Lung (tissue), 12 donors: Measurements from ENCODE around the gene MINAR1. TPM values are rescaled to one million over a fixed set of nuclear protein-coding genes. Genes with fewer than 3 reads are reported as not detected.

Experiments
- ATAC-seq: fragments of 200-7000 bp; cut with Tn5 transposase; one replicate; pipeline ENCODE4 v1.9.1; 2020; ENCODE audit warnings: moderate number of reproducible peaks; ENCODE audit not compliant: insufficient read depth, low FRiP score
- DNase-seq, 3 donors: peaks; one replicate each; pipeline ENCODE4 v3.0.0-alpha.2; 2013 to 2017
- H3K27ac ChIP-seq, 2 donors: one replicate each; pipeline ENCODE4 v1.5.1; 2013; ENCODE audit warnings: mild to moderate bottlenecking in 2 of 2, moderate library complexity in 2 of 2, control low read depth in 1 of 2, inconsistent platforms in 1 of 2, low read depth in 1 of 2, low read length in 1 of 2
- H3K27me3 ChIP-seq, 3 donors: one replicate each; pipeline ENCODE4 v1.5.1; 2013; ENCODE audit warnings: low read length in 2 of 3; ENCODE audit not compliant: control insufficient read depth in 3 of 3, insufficient read depth in 3 of 3
- H3K36me3 ChIP-seq, 4 donors: one replicate each; pipeline ENCODE4 v1.5.1; 2013; ENCODE audit warnings: low read length in 4 of 4, mild to moderate bottlenecking in 1 of 4, moderate library complexity in 1 of 4; ENCODE audit not compliant: control insufficient read depth in 4 of 4, insufficient read depth in 4 of 4
- H3K4me1 ChIP-seq, 5 donors: one replicate each; pipeline ENCODE4 v1.5.1; 2013; ENCODE audit warnings: low read length in 5 of 5, mild to moderate bottlenecking in 2 of 5, moderate library complexity in 1 of 5; ENCODE audit not compliant: control insufficient read depth in 5 of 5, insufficient read depth in 5 of 5
- H3K4me3 ChIP-seq: one replicate; pipeline ENCODE4 v1.5.1; 2013; ENCODE audit warnings: mild to moderate bottlenecking, control low read depth, moderate library complexity
- H3K9ac ChIP-seq, 2 donors: one replicate each; pipeline ENCODE4 v1.5.1; 2013; ENCODE audit warnings: low read length in 2 of 2, control low read depth in 1 of 2; ENCODE audit not compliant: insufficient read depth in 1 of 2
- H3K9me3 ChIP-seq, 4 donors: one replicate each; pipeline ENCODE4 v1.5.1; 2013; ENCODE audit warnings: low read length in 3 of 4, mild to moderate bottlenecking in 1 of 4, moderate library complexity in 1 of 4; ENCODE audit not compliant: control insufficient read depth in 4 of 4, insufficient read depth in 3 of 4
- CTCF ChIP-seq: IDR thresholded peaks from 2 replicates; pipeline ENCODE4 v1.5.1; 2012; ENCODE audit warnings: mild to moderate bottlenecking; ENCODE audit errors: control extremely low read depth, extremely low read depth
- whole genome bisulfite sequencing, 2 donors: extraction: QIAGEN DNeasy Blood & Tissue Kit; methylation state at CpG; one replicate each; pipeline ENCODE4 v1.1.7; 2013; 5-methylcytosine and 5-hydroxymethylcytosine counted together
- polyA plus RNA-seq, 2 donors: library from polyadenylated mRNA; stranded (reverse); fragments of 200-250 nt; gene quantifications; one replicate each; pipeline ENCODE4 v1.2.1, GENCODE V29; 2013
- total RNA-seq, 2 donors: library from RNA; depleted of rRNA in 1 of 2; stranded (reverse); fragments of >200 nt in 1 of 2; gene quantifications; one replicate each; pipeline ENCODE4 v1.2.1, GENCODE V29; 2014 to 2021
- donor health status: control.
- donor health status: control.
- donor health status: Bipolar disorder and iron deficiency.
- donor health status: healthy.
- donor health status: DM: yes; HTN: yes; CAD: no.

The MINAR1 gene
- total and polyA plus RNA-seq, 4 donors: 0.10 to 0.37 (median 0.25) TPM

- no peak overlapping the region for H3K27ac ChIP-seq
- 76 to 89% methylated on average over 2 of the region's 2 CpGs for WGBS, 2 donors
- ATAC-seq: no peak
Observed at GRCh38 chr15:79479616-79480015, 47.5 kb downstream of the MINAR1 start.

GRCh38 chr15:79481793-79482192 is 49.7 kb downstream of the MINAR1 start:
- no peak overlapping the region for H3K27ac ChIP-seq
- TF ChIP-seq CTCF: no peak
- no peaks in the 10 kb centered on the region for H3K27me3 ChIP-seq
- no peak for DNase-seq
- peaks cover 0 to 4% (median 0%) of the 10 kb centered on the region in 4 donors for H3K9me3 ChIP-seq
- no peaks in the 10 kb centered on the region for H3K36me3 ChIP-seq
- no peak overlapping the region for H3K9ac ChIP-seq
- no peak overlapping the region for H3K4me3 ChIP-seq
- no peaks in the 10 kb centered on the region for H3K4me1 ChIP-seq
- no peak for ATAC-seq
- WGBS, 2 donors: 88 to 90% methylated on average over 7 of the region's 7 CpGs

More at GRCh38 chr15:79479616-79480015, 47.5 kb downstream of the MINAR1 start:
- Histone ChIP-seq H3K27me3 (peaks cover 0 to 3% (median 0%) of the 10 kb centered on the region in 3 donors), H3K9ac (no peak overlapping the region), H3K36me3 (no peaks in the 10 kb centered on the region), H3K4me3 (no peak overlapping the region), H3K9me3 (peaks cover 0 to 4% (median 0%) of the 10 kb centered on the region in 4 donors), H3K4me1 (no peaks in the 10 kb centered on the region)
- no peak for DNase-seq
- no peak for TF ChIP-seq CTCF

Other genes starting within 250 kb of the MINAR1 start
- under 1 TPM in 1 of 2 donors, not detected in 1; 0.03 TPM for gene ANKRD34C, start 149.6 kb upstream of the MINAR1 start, total RNA-seq
- under 1 TPM in 1 of 2 donors, not detected in 1; 0.01 TPM for gene ANKRD34C, start 149.6 kb upstream of the MINAR1 start, polyA plus RNA-seq
- 10 to 100 TPM; 45.2 to 64.2 TPM for gene TMED3, start 121.2 kb upstream of the MINAR1 start, total RNA-seq
- gene TMED3, start 121.2 kb upstream of the MINAR1 start, polyA plus RNA-seq: 10 to 100 TPM; 73.7 to 88.2 TPM